ENCODE measurements around the gene AP3S2.

DNA sequence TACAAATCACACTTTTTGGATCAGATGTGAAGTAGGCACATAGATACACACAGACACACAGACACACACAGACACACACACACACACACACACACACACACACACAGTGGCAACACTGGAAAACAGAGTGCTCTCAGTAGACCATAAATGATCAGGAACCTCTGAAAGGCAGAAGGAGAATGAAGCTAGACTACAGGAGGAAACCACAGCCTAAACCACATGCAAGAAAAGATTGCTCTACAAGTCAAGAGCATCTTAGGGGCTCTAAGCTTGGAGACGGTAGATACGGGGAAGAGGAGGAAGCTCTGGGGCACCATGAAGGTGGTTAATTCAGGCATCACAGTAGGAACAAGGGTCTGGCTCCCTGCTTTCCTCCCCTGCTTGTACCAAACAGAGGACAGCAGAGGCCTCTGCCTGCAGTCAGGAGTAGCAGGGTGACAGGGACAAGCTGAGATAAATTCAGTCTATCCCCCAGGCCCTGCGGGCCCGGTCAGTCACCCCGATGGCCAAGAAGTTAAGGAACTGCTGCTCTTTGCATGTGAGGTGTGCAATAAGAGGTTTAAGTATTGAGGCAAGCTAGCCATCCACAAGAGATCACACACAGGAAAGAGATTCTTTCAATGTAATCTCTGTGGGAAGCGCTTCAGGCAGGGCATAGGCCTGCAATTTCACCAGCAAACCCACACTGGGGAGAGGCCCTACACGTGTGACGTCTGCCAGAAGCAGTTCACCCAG is 42.4 kb upstream of the AP3S2 start:
- TF ChIP-seq CTCF (IDR thresholded peaks at IDR 0.05) = no peak
- TF ChIP-seq POLR2A (IDR thresholded peaks at IDR 0.05) = no peak

Measured in Peyer's patch (tissue), 4 donors.